Stimulated activated CD4-positive, alpha-beta T cell treated with anti-CD3 and anti-CD28 coated beads, Interleukin-2, amount 100 ng/mL, for 4 hours (primary cell): Measurements from ENCODE around the gene PMEL.
"Not testable (repeated sequence)": the region's sequence is repeated elsewhere in the genome, so short reads cannot be mapped to it uniquely, and the experiment has no call there.

ENCODE experiments used
- DNase-seq: peaks from one replicate; pipeline ENCODE4 v3.0.0-alpha.2; 2020; ENCODE audit warnings: low read depth

Gene PMEL

DNA sequence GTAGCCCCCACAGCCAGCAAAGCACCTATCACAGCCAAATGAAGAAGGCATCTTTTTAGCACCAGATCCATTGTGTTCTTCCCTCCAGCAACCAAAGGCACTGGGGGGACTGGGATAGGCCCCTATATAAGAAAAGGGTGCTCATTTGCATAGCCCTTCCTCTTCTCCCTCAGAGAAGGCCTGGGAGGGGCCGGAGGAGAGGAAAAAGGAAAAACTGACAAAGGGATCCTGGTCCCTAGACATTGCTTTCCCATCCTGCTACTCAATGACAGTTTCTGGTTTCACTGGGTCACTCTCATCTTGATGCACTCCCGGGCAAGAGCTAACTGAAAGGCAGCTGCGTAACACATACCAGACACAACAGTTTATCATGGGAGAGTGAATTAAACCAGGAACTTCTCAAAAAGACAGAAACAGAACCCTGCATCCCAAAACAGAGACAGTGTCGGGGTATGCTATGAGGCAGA lies at the start of gene PMEL:
TSS of gene PMEL (minus strand) at position 102 of the 467 bp plus-strand sequence. CDS start at position 71, 31 bp downstream.
- DNase-seq = no peak

DNA sequence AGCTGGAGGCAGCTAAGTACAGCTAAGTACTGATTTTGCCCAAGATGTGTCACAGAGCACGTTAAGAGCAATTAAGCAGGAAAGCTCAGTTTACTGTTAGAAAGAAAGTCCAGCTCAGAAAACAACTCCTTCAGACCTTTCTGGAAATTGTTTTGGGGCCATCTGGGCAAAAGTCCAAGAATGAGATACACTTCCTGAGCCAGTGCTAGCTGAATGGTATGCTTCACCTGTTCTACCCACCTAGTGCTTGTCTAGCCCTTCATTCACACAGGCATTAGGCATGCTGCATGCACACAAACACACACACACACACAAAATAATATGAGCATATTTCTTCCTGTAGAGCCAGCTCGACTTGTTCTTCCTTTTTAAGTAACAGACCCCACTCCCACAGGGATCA lies 48.4 kb upstream of the PMEL start:
- no peak for DNase-seq

DNA sequence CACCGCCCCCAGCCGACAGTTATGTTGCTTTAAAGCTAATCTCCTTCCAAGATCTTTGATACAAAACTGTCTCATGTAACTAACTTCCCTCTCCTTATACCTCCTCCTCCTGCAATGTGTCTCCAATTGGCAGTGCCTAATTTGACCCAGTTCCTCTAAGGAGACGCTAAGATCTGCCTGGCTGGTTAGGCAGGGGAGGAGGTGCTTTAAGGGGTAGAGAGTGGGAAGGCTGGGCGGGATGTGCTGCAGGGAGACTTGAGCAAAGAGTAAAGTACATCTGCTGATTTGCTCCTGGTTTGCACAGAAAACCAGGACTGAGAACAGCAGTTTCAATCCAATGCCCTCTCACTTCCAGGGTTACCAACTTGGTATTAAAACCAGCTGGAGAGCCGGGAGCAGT lies 47.6 kb upstream of the PMEL start:
- DNase-seq = no peak

DNA sequence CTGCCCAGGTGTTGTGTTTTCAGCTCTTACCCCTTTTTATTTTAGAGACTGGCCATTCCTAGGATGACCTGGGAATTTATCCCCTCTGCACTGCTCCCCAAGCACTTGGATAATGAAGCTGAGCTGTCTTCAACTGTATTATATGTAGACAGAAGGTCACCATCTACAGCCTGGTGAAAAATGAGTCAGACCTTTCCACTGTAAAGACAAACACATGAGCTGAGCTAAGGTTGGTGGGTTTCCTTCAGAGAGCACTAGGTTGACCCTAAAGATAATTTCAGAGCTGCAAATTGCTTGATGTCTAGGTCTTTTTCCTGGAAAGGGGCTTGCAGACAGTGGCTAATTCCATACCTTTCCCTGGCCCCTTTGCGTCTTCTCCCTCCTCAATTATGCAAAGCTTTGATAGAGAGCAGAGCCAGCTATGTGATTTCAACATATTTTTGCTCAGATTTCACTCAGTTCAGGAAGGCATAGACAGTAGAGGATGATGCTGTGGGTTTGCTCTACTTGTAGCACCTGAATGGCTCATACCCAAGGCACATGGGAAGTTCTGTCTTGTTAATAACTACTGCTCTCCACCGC lies 45.8 kb upstream of the PMEL start:
- no peak for DNase-seq

DNA sequence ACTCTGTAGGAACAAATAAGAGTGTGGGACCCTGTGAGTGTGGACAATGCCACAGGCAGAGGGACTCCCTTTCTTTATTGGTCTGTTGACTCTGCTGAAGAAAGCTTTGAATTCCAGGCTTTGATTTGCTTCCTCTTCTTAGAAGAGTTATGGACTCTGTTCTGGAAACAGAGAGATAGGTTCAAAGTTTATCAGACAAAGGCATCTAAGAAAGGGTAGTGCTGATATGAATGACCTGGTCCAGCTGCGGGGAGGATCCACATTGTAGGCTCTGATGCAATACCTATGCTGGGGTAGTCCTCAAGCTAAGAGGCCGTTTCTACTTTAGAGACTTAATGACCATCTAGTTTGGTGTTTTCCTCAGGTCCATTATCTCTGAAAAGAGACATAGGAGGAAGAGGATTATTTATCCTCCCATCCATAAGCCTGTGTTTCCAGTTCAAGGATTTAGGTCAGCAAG lies 44.3 kb upstream of the PMEL start:
- no peak for DNase-seq

DNA sequence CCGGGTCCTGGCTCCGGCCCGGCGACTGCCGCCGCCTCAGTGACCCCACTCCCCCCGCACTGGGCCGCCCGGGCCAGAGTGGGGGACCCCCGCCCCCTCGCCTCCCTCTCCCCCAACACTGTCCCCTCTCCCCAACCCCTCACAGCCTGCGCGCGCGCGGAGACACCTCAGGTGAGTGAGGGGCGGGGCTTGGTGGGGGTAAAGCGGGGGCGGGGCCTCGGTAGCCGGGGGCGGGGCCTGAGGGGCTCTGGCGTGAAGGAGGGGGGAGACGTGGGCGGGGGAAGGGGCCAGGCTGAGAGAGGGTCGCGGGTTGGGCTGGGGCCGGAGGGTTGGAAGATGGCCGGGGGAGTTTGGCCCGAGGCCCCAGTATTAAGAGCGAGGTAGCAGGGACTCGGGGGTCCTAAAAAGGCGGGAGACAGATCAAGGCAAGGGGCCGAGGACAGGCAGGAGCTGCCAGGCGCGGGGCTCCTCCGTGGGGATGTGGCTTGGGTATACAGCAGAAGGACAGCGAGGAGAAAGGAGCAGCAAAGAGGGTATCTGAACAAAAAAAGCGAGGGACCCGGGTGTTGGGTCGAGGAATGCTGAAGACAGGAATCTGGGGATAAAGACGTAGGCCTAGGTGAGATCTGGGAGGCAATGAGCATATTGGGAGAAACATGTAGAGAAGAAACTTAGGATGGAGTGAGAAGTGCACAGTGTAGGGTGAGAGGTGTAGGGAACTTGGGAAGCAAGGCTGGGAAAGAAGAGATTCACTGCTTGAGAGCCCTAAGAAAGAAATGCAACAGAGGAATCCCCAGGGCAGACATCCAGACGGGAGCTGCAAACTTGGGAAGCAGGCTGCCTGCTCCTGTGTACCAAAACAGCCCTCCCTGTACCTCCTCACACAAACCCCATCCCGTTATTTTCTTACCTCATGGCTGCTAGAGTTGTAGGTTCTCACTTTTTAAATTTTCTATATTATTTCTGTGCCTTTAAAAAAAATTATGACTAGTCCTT lies 42.0 kb upstream of the PMEL start:
- peak; percentile 56 for DNase-seq

DNA sequence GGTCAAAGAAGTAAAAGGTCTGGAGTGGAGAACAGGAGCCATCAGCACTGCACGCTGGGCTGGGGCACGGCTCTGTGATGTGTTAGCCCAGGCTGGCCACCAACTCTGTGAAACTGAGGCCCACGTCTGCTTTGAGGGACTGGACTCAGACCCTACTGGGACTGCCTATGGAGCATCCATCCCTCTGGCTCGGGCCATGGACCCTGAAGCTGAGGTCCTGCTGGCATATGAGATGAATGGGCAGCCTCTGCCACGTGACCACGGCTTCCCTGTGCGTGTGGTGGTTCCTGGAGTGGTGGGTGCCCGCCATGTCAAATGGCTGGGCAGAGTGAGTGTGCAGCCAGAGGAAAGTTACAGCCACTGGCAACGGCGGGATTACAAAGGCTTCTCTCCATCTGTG lies 38.4 kb upstream of the PMEL start:
- no peak for DNase-seq

DNA sequence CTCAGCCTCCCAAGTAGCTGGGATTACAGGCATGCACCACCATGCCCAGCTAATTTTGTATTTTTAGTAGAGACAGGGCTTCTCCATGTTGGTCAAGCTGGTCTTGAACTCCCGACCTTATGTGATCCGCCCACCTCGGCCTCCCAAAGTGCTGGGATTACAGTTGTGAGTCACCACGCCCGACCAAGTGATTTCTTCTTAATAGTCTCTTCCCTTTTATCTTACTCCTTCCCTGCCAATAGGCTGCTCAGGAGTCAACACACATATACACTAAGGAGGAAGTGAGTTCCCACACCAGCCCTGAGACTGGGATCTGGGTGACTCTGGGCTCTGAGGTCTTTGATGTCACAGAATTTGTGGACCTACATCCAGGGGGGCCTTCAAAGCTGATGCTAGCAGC lies 37.5 kb upstream of the PMEL start:
- DNase-seq = not testable (repeated sequence)

DNA sequence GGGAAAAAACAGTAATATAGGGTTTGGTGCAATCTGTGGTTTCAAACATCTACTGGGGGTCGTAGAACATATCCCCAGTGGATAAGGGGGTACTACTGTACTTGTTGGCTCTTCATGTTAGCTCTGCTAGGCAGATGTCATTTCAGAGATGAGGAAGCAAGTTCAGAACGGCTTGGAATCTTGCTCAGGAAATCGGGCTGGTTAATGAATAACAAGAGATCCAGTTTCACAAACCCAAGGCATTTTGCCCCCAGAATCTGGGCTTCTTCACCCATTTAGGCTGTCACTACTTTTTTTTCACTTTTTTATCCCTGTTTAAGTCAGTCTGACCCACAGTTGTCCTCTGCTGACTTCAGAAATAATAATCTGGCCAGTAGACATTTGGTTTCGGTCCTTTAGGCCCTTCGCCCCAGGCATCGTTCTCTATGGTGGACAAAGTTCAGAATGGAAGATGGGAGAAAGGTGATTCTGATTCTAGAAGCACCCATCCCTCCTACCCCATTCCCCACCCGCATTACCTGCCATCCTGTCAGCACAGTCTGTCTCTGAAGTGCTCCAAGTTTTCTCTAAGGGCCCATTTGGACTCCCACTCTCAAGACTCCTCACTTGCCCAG lies 35.8 kb upstream of the PMEL start:
- DNase-seq = no peak

DNA sequence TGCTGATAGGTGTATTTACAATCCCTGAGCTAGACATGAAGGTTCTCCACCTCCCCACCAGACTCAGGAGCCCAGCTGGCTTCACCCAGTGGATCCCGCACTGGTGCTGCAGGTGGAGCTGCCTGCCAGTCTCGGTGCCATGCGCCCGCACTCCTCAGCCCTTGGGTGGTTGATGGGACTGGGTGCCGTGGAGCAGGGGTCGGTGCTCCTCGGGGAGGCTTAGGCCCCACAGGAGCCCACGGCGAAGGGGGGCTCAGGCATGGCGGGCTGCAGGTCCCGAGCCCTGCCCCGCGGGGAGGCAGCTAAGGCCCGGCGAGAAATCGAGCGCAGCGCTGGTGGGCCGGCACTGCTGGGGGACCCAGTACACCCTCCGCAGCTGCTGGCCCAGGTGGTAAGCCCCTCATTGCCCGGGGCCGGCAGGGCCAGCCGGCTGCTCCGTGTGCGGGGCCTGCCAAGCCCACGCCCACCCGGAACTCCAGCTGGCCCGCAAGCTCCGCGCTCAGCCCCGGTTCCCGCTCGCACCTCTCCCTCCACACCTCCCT lies 34.2 kb upstream of the PMEL start:
- not testable (repeated sequence) for DNase-seq

DNA sequence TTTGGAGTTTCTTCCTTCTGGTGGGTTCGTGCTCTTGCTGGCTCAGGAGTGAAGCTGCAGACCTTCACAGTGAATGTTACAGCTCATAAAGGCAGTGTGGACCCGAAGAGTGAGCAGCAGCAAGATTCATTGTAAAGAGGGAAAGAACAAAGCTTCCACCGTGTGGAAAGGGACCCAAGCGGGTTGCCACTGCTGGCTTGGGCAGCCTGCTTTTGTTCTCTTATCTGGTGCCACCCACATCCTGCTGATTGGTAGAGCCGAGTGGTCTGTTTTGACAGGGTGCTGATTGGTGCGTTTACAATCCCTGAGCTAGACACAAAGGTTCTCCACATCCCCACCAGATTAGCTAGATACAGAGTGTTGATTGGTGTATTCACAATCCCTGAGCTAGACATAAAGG lies 33.7 kb upstream of the PMEL start:
- not testable (repeated sequence) for DNase-seq

DNA sequence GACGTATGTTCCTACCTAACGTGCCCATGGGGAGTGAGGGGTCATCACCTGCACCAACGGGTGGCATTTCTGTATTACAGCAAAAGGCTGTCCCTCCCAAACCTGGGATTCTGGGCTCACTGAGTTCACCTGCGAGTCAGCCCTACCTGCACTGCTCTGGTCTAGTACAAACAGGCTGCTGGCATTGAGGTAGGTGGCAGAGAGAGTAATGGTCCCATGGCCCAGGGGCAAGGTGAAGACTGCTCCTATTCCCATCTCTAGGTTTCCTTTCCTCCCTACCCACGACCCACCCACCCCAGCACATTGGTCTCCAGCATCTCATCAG lies 31.7 kb upstream of the PMEL start:
- no peak for DNase-seq

DNA sequence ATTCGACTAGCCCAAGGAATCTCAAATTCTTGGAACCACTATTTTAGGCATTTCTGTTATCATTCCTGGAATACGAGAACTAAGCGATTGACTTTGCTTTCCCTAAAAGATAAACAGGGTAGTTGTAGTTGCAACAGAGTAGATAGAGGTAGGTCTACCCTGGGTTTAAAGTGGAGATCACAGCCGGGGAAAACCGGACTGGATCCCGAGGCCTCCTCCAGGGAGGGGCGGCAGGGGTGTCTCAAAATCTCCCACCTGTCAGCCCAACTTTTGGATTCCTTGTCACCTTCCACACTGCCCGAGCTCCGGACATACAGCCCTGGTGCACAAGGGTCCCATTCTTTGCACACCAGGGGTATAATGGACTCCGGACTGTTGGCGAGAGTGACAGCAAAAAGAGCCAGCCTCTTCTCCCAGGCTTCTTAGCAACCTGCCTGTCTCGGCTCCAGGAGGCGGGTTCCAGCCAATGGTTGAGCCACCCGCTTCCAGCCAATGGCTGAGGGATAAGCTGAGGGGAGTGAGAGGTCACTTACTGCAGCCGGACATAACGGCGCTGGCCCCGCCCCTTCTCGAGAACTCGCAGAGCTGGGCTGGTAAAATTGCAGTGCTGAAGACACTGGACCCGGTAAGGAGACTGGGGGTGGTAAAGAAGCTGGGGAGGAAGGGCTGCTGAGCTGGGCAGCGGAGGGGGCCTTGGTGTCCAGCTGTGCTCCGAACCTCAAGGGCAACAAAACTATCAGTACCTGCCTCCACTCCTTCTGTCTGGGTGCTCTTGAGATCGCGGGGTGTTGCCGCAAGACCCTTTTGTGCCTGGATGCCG lies 31.1 kb upstream of the PMEL start, which contains the start of gene SUOX:
TSS of gene SUOX (plus strand) at position 562 of the 820 bp plus-strand sequence. CDS start 4,946 bp downstream, outside the sequence.
- no peak for DNase-seq

DNA sequence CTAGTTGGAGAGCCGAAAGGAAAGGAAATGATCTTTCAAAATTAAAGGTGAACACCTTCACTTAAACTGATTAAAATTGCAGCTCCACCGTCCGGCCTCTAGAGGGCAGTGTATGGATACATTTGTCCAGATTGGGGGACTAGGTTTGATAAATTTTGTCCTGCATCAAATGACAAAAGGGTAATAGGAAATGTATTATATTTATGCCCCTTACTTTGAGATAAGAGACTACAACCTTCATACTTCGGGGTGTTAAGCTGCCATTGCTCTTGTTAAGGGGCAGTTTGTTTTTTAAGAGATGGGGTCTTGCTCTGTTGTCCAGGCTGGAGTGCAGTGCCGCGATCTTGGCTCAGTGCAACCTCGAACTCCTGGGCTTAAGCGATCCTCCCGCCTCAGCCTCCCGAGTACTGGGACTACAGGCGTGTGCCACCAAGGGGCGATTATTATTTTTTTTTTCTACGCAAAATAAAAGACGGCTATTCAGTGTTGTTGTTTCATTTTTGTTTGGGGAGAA lies 30.4 kb upstream of the PMEL start:
- DNase-seq = peak; percentile 50

DNA sequence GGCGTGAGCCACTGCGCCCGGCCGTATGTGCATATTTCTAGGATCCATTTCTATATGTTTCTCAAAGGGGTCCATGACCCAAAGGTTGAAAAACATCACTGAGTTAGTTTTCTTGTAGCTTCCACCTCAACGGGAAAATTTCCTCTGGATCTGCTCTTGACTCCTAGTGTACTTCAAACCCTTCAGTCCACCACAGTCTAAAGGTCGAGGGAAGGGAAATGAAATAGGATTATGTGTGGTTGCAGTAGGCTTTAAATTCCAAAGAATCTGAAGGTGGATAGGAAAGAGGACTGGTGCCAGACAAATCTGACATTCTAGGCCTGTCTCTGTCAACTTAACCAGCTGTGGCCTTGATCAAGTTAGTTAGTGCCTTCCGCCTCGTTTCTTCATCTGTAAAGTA lies 29.5 kb upstream of the PMEL start:
- DNase-seq = no peak

DNA sequence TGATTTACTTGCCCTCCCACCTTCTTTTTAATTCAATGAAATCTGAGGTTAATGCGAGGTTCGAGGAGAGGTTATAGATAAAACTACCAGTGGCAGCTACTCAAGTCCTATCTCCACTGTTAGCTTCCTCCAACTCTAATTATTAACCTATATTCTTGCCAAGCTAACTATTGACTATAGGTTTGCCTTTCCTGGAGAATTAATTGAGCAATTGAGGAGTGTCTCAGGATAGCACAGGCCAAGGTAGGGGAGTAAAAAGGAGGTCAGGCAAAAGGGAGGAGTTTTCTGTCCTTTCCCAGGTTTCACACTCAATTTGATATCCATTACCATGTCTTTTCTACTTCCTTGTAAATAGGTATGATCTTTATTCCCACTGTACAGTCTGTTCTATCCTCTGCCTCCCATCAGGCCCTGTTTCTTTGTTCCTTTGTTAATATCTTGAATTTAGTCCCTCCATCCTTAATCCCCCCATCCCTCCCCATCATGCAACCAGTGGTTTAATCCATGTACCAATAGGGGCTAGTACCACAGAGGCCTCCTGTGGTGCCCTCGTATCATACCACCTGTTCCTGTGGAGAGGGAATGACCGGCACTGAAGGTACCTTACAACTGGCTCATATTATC lies 27.5 kb upstream of the PMEL start:
- no peak for DNase-seq

DNA sequence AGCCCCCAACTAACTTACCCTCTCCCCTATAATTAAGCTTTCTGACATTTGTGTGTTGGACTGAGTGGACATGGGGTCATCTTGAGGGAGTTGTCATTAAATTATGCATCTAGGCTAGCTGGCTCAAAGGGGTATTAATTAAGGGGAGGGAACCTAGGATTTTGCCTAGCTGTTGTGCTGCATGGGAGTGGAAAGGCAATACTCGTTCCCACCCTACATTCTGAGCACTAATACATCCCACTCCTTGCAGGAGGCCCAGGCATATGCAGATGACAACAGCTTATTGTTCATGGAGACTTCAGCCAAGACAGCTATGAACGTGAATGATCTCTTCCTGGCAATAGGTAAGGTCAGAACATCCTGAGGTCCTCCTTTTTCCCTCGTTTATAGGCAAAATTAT lies 25.3 kb upstream of the PMEL start:
- no peak for DNase-seq

DNA sequence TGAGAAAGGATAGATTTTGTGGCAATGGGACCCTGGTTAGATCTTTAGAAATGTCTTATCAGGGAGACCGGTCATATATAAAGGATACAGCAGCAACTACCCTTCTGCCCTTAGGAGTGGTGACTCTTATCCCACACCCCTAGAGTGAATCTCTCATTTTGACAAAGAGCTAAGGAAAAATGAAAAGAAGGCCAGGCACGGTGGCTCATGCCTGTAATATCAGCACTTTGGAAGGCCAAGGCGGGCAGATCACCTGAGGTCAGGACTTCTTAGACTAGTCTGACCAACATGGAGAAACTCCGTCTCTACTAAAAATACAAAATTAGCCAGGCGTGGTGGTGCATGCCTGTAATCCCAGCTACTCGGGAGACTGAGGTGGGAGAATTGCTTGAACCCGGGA lies 20.1 kb upstream of the PMEL start:
- not testable (repeated sequence) for DNase-seq

DNA sequence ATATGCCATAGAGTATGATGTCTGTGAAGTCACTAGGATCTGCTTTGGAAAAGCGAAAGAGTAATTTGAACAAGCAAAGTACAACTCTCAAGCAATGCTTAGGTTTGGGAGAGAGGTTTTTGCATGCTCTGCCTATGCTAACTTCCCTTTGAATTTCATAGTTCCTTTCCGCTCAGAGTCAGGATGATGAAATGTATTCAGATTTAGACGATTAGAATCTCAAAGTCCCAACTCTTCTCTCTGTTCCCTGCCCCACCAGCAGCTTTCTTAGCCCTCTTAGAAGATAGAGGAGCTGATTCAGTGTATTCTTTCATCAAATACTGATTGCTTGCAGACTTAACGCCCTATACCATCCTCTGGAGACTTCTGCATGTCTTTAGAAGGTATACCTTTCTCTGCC lies 19.5 kb upstream of the PMEL start:
- DNase-seq = no peak

DNA sequence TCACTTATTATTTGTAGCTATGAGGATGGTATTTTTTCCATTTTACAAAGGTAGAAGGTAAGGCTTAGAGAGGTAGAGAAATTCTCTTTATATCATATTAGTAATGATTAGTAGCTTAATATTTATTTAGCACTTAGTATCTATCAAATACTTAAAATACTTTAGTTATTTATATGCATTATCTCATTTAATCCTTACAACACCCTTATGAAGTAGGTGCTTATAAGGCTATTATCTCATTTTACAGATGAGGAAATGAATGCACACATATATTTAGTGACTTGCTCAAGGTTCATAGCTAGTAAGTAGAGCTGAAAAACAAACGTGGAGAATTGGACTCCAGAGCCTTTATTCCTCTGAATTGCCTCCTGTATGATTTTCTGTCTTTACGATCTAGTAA lies 19.0 kb upstream of the PMEL start:
- no peak for DNase-seq
